Mammary epithelial cell (primary cell): ENCODE results near the gene TNNT3.

Experiments used
- EZH2 ChIP-seq: IDR thresholded peaks from 2 replicates; pipeline ENCODE4 v1.6.1; 2012; ENCODE audit warnings: low read length, inconsistent platforms, borderline replicate concordance
- TF ChIP-seq, protein P1 (sequence below), 2 donors: IDR thresholded peaks in 1 of 2; conservative IDR thresholded peaks in 1 of 2; 2 replicates each; pipeline ENCODE4 v1.5.1; 2011 to 2012; ENCODE audit warnings: inconsistent platforms in 2 of 2, low read length in 2 of 2, mild to moderate bottlenecking in 2 of 2, control low read depth in 1 of 2, low read depth in 1 of 2; ENCODE audit not compliant: insufficient read depth in 1 of 2; ENCODE audit errors: extremely low read depth in 1 of 2

- TF ChIP-seq, protein P1, sequence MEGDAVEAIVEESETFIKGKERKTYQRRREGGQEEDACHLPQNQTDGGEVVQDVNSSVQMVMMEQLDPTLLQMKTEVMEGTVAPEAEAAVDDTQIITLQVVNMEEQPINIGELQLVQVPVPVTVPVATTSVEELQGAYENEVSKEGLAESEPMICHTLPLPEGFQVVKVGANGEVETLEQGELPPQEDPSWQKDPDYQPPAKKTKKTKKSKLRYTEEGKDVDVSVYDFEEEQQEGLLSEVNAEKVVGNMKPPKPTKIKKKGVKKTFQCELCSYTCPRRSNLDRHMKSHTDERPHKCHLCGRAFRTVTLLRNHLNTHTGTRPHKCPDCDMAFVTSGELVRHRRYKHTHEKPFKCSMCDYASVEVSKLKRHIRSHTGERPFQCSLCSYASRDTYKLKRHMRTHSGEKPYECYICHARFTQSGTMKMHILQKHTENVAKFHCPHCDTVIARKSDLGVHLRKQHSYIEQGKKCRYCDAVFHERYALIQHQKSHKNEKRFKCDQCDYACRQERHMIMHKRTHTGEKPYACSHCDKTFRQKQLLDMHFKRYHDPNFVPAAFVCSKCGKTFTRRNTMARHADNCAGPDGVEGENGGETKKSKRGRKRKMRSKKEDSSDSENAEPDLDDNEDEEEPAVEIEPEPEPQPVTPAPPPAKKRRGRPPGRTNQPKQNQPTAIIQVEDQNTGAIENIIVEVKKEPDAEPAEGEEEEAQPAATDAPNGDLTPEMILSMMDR (conservative IDR thresholded peaks at IDR 0.05 in 1 of 2, IDR thresholded peaks at IDR 0.05 in 1 of 2; ENCODE audit: extremely low read depth in 1 of 2, insufficient read depth in 1 of 2, low read depth in 1 of 2, low read length in 2 of 2): no peak
- no peak for TF ChIP-seq EZH2
Observed at GRCh38 chr11:1943576-1943975, 24.1 kb downstream of the TNNT3 start.
